ENCODE measurements around the gene ROR2. TPM values are rescaled to one million over a fixed set of nuclear protein-coding genes. Genes with fewer than 3 reads are reported as not detected.

The ROR2 gene
- total RNA-seq, 4 donors from 2014 or later, result 35.6 to 67.6 (median 50.6) TPM

- no peak overlapping the region for H3K27ac ChIP-seq
- no peaks in the 10 kb centered on the region for H3K4me1 ChIP-seq
- no peaks in the 10 kb centered on the region for H3K27me3 ChIP-seq
- no peaks in the 10 kb centered on the region for H3K9me3 ChIP-seq
- no peak overlapping the region for H3K4me3 ChIP-seq
- TF ChIP-seq CTCF (IDR thresholded peaks at IDR 0.05) (no peak), POLR2A (IDR thresholded peaks at IDR 0.05) (no peak)
- intact Hi-C loops (cut with DNase I; ENCODE audit: low total_unique reads), result no loop called here
- no peaks in the 10 kb centered on the region for H3K36me3 ChIP-seq
- no peak for DNase-seq
Measured at GRCh38 chr9:91658513-91659105, 291.4 kb downstream of the ROR2 start.

GRCh38 chr9:91657501-91657900 is 292.5 kb downstream of the ROR2 start:
- H3K9me3 ChIP-seq, result no peaks in the 10 kb centered on the region
- H3K36me3 ChIP-seq, result no peaks in the 10 kb centered on the region
- intact Hi-C loops (cut with DNase I; ENCODE audit: low total_unique reads), result no loop called here
- H3K27me3 ChIP-seq, result no peaks in the 10 kb centered on the region
- no peak overlapping the region for H3K27ac ChIP-seq
- DNase-seq, result no peak
- TF ChIP-seq POLR2A (IDR thresholded peaks at IDR 0.05) (no peak), CTCF (IDR thresholded peaks at IDR 0.05) (no peak)
- H3K4me3 ChIP-seq, result no peak overlapping the region
- H3K4me1 ChIP-seq, result no peaks in the 10 kb centered on the region

- H3K4me3 ChIP-seq, result no peak overlapping the region
- no peak for DNase-seq
- no peaks in the 10 kb centered on the region for H3K9me3 ChIP-seq
- H3K4me1 ChIP-seq, result no peaks in the 10 kb centered on the region
- intact Hi-C loops (cut with DNase I; ENCODE audit: low total_unique reads), result no loop called here
- no peaks in the 10 kb centered on the region for H3K27me3 ChIP-seq
- TF ChIP-seq CTCF (IDR thresholded peaks at IDR 0.05), result no peak
- TF ChIP-seq POLR2A (IDR thresholded peaks at IDR 0.05), result no peak
- no peak overlapping the region for H3K27ac ChIP-seq
- no peaks in the 10 kb centered on the region for H3K36me3 ChIP-seq
Measured at GRCh38 chr9:91655658-91656057, 294.4 kb downstream of the ROR2 start.

- TF ChIP-seq POLR2A (IDR thresholded peaks at IDR 0.05) (no peak), CTCF (IDR thresholded peaks at IDR 0.05) (no peak)
- Histone ChIP-seq H3K4me3 (no peak overlapping the region), H3K9me3 (no peaks in the 10 kb centered on the region), H3K4me1 (no peaks in the 10 kb centered on the region), H3K27me3 (no peaks in the 10 kb centered on the region), H3K27ac (no peak overlapping the region), H3K36me3 (no peaks in the 10 kb centered on the region)
- intact Hi-C loops (cut with DNase I; ENCODE audit: low total_unique reads), result no loop called here
- DNase-seq, result no peak
Measured at GRCh38 chr9:91655215-91655614, 294.8 kb downstream of the ROR2 start.

GRCh38 chr9:91654527-91654926 is 295.5 kb downstream of the ROR2 start:
- TF ChIP-seq POLR2A (IDR thresholded peaks at IDR 0.05) (no peak), CTCF (IDR thresholded peaks at IDR 0.05) (no peak)
- Histone ChIP-seq H3K27me3 (no peaks in the 10 kb centered on the region), H3K4me1 (no peaks in the 10 kb centered on the region), H3K27ac (no peak overlapping the region), H3K9me3 (no peaks in the 10 kb centered on the region), H3K36me3 (no peaks in the 10 kb centered on the region), H3K4me3 (no peak overlapping the region)
- no peak for DNase-seq
- intact Hi-C loops (cut with DNase I; ENCODE audit: low total_unique reads), result no loop called here

Data from uterus (tissue), 4 donors.